Prostate gland (tissue), 2 donors: Measurements from ENCODE around the gene ATP2C1.

Source experiments
- POLR2A ChIP-seq: fragments of 450-650 bp; IDR thresholded peaks from one replicate; pipeline ENCODE4 v1.6.1; 2016; ENCODE audit warnings: antibody characterized with exemption, mild to moderate bottlenecking
- TF ChIP-seq, protein P1 (sequence below), 4 experiments: fragments of 200-600 bp in 2 of 4; fragments of 450-650 bp in 2 of 4; sonication (generic) in 2 of 4; IDR thresholded peaks; 1 replicate in 3 of 4; 2 replicates in 1 of 4; pipeline ENCODE4 v1.5.1; 2016 to 2019; ENCODE audit warnings: antibody characterized with exemption in 4 of 4, mild to moderate bottlenecking in 2 of 4, moderate library complexity in 2 of 4

DNA sequence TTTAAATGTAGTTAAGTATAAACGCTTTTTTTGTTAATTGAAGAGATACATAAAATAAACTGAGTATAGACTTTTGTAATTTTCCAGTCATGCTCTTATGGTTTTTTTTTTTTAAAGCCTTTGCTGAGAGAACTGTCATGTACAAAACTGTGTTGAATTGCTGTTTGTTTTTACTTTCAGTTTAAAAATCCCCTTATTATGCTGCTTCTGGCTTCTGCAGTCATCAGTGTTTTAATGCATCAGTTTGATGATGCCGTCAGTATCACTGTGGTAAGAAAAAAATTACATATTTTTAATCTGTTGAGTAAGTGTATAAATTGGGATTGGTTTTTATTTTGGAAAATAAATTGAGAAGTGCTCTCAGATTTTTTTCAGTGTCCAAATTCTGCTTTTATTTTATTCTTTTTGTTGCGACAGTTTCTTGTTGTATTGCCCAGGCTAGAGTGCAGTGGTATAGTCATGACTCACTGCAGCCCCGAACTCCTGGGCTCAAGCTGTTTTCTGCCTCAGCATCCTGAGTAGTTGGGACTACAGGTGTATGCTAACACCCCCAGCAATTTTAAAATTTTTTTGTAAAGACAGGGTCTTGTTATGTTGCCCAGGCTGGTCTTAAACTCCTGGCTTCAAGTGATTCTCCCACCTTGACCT is 40.7 kb downstream of the ATP2C1 start:
- TF ChIP-seq, protein P1, sequence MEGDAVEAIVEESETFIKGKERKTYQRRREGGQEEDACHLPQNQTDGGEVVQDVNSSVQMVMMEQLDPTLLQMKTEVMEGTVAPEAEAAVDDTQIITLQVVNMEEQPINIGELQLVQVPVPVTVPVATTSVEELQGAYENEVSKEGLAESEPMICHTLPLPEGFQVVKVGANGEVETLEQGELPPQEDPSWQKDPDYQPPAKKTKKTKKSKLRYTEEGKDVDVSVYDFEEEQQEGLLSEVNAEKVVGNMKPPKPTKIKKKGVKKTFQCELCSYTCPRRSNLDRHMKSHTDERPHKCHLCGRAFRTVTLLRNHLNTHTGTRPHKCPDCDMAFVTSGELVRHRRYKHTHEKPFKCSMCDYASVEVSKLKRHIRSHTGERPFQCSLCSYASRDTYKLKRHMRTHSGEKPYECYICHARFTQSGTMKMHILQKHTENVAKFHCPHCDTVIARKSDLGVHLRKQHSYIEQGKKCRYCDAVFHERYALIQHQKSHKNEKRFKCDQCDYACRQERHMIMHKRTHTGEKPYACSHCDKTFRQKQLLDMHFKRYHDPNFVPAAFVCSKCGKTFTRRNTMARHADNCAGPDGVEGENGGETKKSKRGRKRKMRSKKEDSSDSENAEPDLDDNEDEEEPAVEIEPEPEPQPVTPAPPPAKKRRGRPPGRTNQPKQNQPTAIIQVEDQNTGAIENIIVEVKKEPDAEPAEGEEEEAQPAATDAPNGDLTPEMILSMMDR (IDR thresholded peaks at IDR 0.05) = no peak
- TF ChIP-seq POLR2A = no peak
